GM18951 (cell line): ENCODE measurements around the gene GLUL.

Experiments
- POLR2A ChIP-seq: IDR thresholded peaks from 4 replicates; pipeline ENCODE4 v1.6.1; 2011; ENCODE audit warnings: mild to moderate bottlenecking; ENCODE audit not compliant: insufficient read length, insufficient read depth; ENCODE audit errors: extremely low read depth
- in situ Hi-C: fragments of 300-500 bp; cut with MboI; formaldehyde crosslinking; loops from one replicate; pipeline ENCODE4 v1.12.0; 2022; ENCODE audit warnings: low sequenced_read_pairs, mixed read lengths, inconsistent platforms; ENCODE audit not compliant: unreplicated experiment

The GLUL gene

GRCh38 chr1:182391362-182392049 is at the start of gene GLUL:
TSS of gene GLUL (minus strand) at chr1:182391790. CDS start at chr1:182388737, 3,053 bp downstream.
- in situ Hi-C loops = loop anchor here (10.0 kb wide), 1 partner anchor 307 kb away; no protein-coding TSS in a partner anchor

DNA sequence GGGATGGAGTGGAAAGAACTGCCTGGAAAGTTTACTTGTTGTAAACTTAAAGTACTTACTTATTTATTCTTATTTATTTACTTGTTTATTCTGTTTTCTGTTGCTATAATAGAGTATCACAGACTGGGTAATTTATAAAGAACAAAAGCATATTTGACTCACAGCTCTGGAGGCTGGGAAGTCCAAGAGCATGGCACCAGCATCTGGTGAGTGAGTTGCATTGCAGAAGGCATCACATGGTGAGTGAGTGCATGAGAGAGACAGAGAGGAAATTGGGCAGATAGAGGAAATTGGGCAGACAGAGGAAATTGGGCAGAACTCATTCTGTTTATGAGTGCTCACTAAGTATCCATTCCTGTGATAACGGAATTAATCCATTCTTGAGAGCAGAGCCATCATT is 46.7 kb upstream of the GLUL start:
- in situ Hi-C loops = no loop called here
- TF ChIP-seq POLR2A = no peak

More at GRCh38 chr1:182391362-182392049, at the start of gene GLUL:
- TF ChIP-seq POLR2A = peak; percentile 88

DNA sequence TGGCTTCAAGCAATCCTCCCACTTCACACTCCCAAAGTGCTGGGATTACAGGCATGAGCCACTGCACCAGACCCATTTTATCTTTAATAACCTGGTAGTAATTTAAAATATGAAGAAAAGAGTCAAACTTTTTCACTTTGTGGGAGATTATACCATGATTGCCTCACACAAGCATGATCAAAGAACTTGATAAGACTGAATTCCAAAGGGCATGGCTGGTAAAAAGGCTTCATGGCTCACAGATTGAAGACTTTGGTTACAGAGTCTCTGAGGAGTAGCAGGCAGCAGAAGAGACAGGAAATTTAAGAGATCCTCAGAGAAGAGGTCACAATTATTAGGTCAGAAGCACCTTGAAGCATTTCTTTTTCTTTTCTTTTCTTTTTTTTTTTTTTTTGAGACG is 42.0 kb upstream of the GLUL start:
- TF ChIP-seq POLR2A = no peak
- in situ Hi-C loops = no loop called here

DNA sequence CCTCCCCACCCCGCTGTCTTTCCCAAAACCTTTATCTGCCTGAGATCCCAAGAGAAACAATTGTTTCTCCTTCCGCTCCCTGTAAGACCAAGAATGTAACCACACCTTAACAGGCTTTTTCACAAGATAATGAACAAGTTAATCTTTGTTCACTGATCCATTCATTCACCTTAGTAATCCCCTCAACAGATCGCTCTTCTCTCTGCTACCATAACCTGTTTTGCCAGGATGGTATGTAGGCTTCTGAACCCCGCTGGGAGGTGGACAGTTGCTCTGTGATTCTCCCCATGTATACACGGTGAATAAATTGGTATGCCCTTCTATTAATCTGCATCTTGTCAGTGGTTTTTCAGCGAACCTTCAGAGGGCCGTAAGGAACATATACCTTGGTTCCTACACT is 39.7 kb upstream of the GLUL start:
- no peak for TF ChIP-seq POLR2A
- in situ Hi-C loops = no loop called here

DNA sequence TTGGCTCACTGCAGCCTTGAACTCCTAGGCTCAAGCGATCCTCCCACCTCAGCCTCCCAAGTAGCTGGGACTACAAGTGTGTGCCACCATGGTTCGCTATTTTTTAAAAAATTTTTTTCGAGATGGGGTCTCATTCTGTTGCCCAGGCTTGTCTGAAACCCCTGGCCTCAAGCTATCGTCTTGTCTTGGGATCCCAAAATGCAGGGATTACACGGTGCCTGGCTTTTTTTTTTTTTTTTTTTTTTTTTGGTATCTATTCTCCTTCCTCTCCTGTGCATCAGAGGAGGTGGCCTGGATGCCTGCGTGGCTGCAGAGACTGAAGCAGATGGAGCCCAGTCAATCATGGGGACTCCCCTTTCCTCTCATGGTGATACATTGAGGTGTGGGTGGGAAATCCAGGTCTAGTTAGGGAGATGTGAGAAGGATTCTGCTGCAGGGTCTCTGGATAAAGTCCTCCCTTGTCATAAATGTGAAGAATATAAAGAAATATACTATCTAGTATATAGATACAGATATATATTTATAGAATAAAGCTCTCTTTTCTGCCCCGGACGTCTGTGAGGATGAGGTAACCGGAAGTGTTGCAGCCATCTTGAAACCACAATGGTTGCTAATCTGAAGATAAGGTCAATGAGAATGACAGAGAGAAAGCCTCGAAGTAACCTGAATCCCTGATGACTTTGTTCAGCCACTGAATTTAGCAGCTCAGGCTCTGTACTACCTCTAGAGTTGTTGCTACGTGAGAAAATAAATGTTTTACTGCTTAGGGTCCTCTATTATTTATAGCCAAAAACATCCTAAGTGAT is 38.9 kb upstream of the GLUL start:
- no peak for TF ChIP-seq POLR2A
- in situ Hi-C loops = no loop called here

DNA sequence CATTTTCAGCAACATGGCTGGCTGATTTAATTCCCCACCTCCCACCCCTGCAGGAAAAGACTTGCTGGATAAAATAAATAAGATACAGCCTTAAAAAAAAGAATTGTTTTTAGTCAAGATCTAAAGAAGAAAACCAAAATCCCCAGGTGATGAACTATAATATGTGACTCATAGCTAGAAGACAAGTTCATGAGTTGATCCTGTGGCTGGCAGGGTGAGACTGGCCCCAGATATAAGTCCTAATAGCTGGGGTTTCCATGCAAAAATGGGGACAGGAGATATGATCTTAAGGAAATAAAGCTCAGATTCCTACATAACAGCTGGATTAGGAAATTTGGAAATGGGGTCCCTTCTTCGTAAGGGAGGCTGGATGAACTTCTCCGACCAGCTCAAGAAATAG is 36.5 kb upstream of the GLUL start:
- in situ Hi-C loops = no loop called here

DNA sequence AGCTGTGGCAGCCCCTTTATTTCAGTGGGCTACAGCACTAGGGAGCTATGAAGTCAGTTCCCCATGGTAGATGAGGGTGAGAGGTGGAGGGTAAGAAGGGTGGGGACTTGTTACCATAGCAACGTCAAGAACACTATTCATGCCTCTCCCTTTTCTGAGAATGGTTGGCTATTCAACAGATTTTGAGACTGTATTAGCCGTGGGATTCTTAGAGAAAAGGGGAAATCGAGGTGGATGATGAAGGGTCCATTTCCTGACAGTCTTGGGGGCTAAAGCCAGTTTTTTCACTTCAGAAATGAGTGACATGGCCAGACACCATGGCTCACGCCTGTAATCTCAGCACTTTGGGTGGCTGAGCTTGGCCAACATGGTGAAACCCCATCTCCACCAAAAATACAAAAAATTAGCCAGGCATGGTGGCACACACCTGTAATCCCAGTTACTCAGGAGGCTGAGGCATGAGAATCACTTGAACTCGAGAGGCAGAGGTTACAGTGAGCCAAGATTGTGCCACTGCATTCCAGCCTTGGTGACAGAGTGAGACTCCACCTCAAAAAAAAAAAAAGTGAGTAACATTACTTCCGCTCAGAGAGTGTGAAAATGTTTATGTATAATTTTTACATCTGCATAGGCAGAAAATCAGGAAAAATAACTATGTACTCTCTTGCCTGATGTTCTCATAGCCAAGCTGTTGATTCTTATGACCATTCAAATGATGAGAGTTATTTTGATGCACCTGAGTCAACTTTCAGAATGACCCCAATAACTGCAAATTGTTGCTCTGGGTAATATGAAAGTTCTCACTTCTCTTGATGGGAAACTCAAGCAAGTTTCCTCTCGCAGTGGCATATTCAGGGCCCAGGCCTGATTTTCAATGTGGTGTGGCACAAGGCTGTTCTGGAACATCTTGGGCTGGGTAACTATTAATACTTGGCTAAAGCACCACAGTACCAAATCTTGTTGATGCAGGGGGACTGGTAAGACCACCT is 35.1 kb upstream of the GLUL start:
- in situ Hi-C loops = no loop called here
- TF ChIP-seq POLR2A = no peak

More for the DNA sequence above, 36.5 kb upstream of the GLUL start:
- TF ChIP-seq POLR2A = no peak

DNA sequence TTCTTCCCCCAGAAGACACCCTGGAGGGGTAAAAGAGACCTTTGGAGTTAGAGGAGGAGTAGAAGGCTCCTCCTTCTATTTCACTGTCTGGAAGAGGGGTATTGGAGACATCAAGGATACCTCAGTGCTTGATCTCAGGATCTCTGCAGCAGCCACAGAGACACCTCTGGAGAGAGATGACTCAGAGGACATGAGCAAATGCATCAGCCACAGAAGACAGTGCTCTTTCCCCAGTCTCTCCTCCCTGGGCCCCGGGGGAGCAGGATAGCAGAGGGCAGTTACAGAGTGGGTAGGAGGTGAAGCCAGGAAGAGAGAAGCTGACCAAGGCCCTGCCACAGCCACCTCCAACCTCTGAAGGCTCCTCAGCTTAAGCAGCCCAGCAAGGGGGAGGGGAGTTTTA is 24.2 kb upstream of the GLUL start:
- in situ Hi-C loops = no loop called here
- TF ChIP-seq POLR2A = no peak

DNA sequence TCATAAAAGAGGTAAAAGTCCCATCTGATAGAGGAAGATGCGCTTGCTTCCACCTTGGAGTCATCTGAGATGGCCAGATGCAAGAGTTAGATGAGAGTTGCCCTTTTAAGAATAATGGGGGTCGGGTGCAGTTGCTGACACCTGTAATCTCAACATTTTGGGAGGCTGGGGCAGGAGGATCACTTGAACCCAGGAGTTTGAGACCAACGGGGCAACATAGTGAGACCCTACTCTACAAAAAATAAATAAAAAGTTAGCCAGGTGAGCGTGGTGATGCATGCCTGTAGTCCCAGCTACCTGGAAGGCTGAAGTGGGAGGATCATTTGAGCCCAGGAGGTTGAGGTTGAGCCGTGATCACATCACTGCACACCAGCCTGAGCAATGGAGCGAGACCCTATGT is 22.4 kb upstream of the GLUL start:
- in situ Hi-C loops = no loop called here
- no peak for TF ChIP-seq POLR2A

- no peak for TF ChIP-seq POLR2A
- in situ Hi-C loops = no loop called here
Measured at GRCh38 chr1:182413486-182413885, 21.9 kb upstream of the GLUL start.

- in situ Hi-C loops = no loop called here
- no peak for TF ChIP-seq POLR2A
Measured at GRCh38 chr1:182410620-182411273, 19.2 kb upstream of the GLUL start.

- TF ChIP-seq POLR2A = no peak
- in situ Hi-C loops = no loop called here
Measured at GRCh38 chr1:182410138-182410537, 18.5 kb upstream of the GLUL start.

- in situ Hi-C loops = no loop called here
- no peak for TF ChIP-seq POLR2A
Measured at GRCh38 chr1:182408435-182409075, 17.0 kb upstream of the GLUL start.
